Activated CD4-positive, alpha-beta T cell treated with anti-CD3 and anti-CD28 coated beads, Interleukin-2, Interleukin-6, amounts not matched to agents 100 ng/mL and 50 ng/mL, durations not matched to agents 16 hours and 8 hours (primary cell): ENCODE measurements around the gene NAALADL1.
"Not testable (repeated sequence)": the region's sequence is repeated elsewhere in the genome, so short reads cannot be mapped to it uniquely, and the experiment has no call there.

Experiments used
- DNase-seq: peaks from one replicate; pipeline ENCODE4 v3.0.0-alpha.2; 2020

The NAALADL1 gene

DNA sequence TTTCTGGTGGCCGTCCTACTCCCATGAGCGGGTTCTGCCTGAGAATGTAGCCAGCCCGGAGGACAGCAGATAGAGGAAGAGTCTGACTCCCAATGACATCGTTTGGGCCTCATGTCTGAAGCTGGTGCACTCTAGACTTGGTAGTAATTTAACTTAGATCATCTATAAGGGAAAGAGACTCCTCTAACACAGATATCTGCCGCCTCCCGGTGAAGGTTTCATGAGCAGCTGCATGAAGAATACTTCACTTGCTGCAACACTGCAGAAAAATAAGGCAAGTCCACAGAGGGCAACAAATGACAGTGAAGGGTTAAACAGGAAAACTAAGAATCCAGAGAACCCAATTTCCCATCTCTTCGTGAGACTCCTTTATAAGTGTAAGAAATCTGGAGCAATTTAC lies 50.3 kb downstream of the NAALADL1 start:
- DNase-seq, result no peak

DNA sequence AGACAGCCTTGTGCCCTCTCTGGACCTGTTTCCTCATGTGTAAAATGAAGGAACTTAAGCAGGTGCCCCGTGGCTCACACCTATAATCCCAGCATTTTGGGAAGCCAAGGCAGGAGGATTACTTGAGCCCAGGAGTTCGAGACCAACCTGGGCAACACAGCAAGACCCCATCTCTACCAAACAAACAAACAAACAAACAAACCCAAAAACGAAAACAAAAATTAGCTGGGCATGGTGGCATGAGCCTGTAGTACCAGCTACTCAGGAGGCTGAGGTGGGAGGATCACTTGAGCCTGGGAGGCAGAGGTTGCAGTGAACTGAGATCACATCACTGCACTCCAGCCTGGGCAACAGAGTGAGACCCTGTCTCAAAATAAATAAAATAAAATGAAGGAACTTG lies 54.4 kb downstream of the NAALADL1 start:
- not testable (repeated sequence) for DNase-seq

DNA sequence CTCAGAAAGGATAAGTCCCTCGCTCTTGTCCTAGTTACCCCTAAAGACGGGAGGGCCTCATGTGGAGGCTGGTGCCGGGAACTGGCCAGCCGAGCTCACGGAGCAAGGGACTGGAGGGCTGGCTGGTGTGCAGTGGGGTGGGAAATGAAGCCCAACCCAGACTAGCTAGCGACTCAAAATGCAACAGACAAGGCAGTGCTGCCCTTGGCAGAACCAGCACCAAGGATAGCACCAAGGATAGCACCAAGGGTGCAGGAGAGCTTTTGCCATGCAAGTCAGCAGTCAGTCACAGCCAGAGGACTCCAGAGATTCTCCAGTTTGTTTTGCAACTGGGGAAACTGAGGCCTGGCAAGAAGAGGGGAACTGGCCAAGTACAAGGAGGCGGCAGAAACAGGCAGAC lies 55.1 kb downstream of the NAALADL1 start:
- no peak for DNase-seq

DNA sequence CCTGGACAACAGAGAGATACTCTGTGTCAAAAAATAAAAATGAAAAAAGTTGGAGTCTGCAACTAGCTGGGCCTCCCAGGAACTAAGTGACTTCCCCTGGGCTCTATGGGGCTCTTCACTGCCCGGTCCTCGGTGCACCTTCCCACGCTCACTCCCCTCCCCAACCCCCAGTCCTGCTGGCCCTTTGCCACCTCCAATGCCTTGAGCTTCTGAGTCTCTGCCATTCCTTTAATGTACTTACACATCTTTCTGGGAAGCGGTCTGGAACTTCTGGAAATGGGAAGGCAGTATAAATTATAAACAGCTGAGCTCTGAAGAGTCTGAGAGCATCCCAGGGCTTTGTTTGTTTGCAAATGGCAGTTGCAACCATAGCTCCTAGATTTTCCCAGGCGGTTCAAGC lies 55.6 kb downstream of the NAALADL1 start:
- no peak for DNase-seq

GRCh38 chr11:64999478-64999877 lies 58.9 kb downstream of the NAALADL1 start:
- DNase-seq, result no peak

DNA sequence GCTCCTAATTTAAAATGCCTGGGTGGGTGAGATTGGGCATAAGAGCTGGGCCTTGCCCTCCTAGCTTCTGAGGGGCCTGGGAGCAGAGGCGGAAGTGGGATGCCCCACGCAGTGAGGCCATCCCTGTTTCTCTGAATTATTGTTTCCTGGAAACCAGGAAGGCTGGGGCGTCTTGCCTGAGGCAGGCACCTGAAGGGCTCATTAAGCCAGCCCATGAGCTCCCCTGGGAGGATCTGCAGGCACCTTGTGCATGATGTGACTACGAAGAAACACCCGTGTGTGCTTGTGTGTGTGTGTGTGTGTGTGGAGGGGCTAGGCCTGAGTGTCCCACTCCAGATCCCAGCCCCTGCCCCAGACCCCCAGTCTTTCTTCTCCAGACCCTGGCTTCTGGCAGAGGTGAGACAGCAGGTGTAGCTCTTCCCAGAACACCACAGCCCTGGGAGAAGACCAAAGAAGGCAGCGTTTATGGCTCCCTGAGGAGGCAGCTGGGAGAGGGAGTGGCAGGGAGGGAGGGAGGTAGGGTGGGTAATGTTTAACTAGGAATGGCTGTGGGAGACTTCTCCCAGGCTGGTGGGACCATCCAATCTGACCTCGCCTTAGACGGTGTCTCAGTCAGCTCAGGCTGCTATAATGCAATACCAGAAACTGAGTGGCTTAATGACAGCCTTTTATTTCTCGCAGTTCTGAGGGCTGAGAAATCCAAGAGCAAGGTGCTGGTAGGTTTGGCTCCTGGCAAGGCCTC lies 59.5 kb downstream of the NAALADL1 start:
- peak; percentile 40 for DNase-seq

- peak; percentile 36 for DNase-seq
These were observed 60.2 kb downstream of the NAALADL1 start for GRCh38 chr11:64998141-64998540.

DNA sequence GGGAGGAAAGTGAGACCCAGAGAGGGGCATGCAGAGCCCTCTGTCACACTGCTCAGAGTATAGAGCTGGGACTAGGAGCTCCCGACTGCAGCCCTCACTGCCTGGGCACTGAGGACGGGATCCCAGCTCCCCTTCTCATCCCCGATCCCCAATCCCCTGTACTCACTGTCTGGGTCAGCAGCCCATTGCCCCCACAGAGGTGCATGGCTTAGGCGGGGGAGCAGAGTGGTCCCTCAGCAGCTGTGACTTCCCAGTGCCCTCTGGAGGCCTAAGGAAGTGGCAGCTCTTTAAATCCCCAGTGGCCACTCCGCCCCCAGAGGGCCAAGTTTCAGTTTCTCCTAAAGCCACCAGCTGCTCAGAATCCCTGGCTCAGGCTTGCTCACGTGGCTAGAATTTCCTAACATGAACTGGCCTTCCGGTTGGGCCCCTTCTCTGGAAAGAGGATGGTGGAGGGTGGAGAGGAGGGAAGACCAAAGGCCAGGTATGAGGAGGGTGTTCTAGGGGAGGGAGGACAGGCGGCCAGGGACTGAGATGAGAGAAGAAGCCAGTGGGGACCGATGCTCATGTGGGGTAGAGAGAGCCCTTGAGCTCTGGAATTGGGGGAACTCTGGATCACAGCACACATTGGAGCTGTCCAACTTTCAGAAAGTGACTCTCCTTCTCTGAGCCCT lies 61.5 kb downstream of the NAALADL1 start, which contains the start of gene BATF2:
BATF2 (minus strand) TSS at position 262 of the 671 bp plus-strand sequence; CDS start at position 205, 57 bp downstream.
- DNase-seq, result no peak

GRCh38 chr11:64996327-64996709 lies 62.0 kb downstream of the NAALADL1 start:
- DNase-seq, result no peak
